Gastroesophageal sphincter (tissue), 3 donors: ENCODE data around the gene KLHL21.

Experiments
- CTCF ChIP-seq, 4 experiments: fragments of 200-600 bp in 2 of 4; fragments of 450-650 bp in 2 of 4; sonication (generic) in 1 of 4; IDR thresholded peaks; one replicate each; pipeline ENCODE4 v1.5.1; 2017 to 2019; ENCODE audit warnings: antibody characterized with exemption in 4 of 4, mild to moderate bottlenecking in 2 of 4, moderate library complexity in 2 of 4
- EP300 ChIP-seq: sonication (generic); formaldehyde crosslinking; IDR thresholded peaks from one replicate; pipeline ENCODE4 v1.6.1; 2017; ENCODE audit warnings: antibody characterized with exemption, mild to moderate bottlenecking
- POLR2A ChIP-seq, 2 donors: fragments of 450-650 bp; IDR thresholded peaks; one replicate each; pipeline ENCODE4 v1.6.1; 2017; ENCODE audit warnings: antibody characterized with exemption in 2 of 2, mild to moderate bottlenecking in 2 of 2, moderate library complexity in 1 of 2
- POLR2AphosphoS5 ChIP-seq: sonication (generic); formaldehyde crosslinking; IDR thresholded peaks from one replicate; pipeline ENCODE4 v1.6.1; 2017; ENCODE audit warnings: antibody characterized with exemption

- no peak for TF ChIP-seq POLR2AphosphoS5
- no peak for TF ChIP-seq EP300
- no peak for TF ChIP-seq CTCF (IDR thresholded peaks at IDR 0.05)
- peak in 1 of 2 donors; percentile 10 for TF ChIP-seq POLR2A (IDR thresholded peaks at IDR 0.05)
Measured at GRCh38 chr1:6596886-6597776, 5.5 kb downstream of the KLHL21 start.
